OCI-LY7 (cell line): ENCODE measurements around the gene XAGE3.
"Not testable (repeated sequence)": the region's sequence is repeated elsewhere in the genome, so short reads cannot be mapped to it uniquely, and the experiment has no call there.

ENCODE experiments used
- CTCF ChIP-seq: fragments of 200-600 bp; sonication (generic); conservative IDR thresholded peaks from 2 replicates; pipeline ENCODE4 v1.5.1; 2014; ENCODE audit warnings: mild to moderate bottlenecking, antibody characterized with exemption, low read length, moderate library complexity, mixed read lengths
- EZH2phosphoT487 ChIP-seq: fragments of 200-600 bp; sonication (generic); IDR thresholded peaks from 2 replicates; pipeline ENCODE4 v1.6.1; 2018; ENCODE audit warnings: low read depth, borderline replicate concordance, mild to moderate bottlenecking, mixed run types, antibody characterized with exemption, low read length, moderate library complexity, mixed read lengths

GRCh38 chrX:52906072-52906471 is 38.2 kb upstream of the XAGE3 start:
- not testable (repeated sequence) for TF ChIP-seq CTCF, EZH2phosphoT487
